RWPE1 (cell line): Measurements from ENCODE around the gene CUBN.

Experiments used
- CTCF ChIA-PET: fragments of 350-600 bp; sonication (Branson Sonifier 250); formaldehyde crosslinking; extraction: SDS; loops from one replicate; lab custom pipeline; 2021; lab: Yijun Ruan, JAX
- POLR2A ChIA-PET: fragments of 400-600 bp; formaldehyde crosslinking; extraction: SDS; loops from one replicate; lab custom pipeline; 2020; ENCODE audit warnings: antibody characterized with exemption; ENCODE audit not compliant: low non-redundant PET; lab: Yijun Ruan, JAX
- DNase-seq: peaks from one replicate; pipeline ENCODE4 v3.0.0; 2012; ENCODE audit warnings: low spot score
- H3K27ac ChIP-seq: fragments of 450-650 bp; 2 replicates; pipeline ENCODE4 v1.5.1; 2017
- CTCF ChIP-seq: fragments of 450-650 bp; conservative IDR thresholded peaks from 2 replicates; pipeline ENCODE4 v1.5.1; 2017; ENCODE audit warnings: low read depth, mild to moderate bottlenecking

Gene CUBN

GRCh38 chr10:17125206-17125893, 4.3 kb downstream of the CUBN start:
- no peak for DNase-seq
- no peak overlapping the region for H3K27ac ChIP-seq
- POLR2A ChIA-PET = no interaction called here
- TF ChIP-seq CTCF = no peak
- CTCF ChIA-PET = no interaction called here

GRCh38 chr10:17123961-17124360, 5.7 kb downstream of the CUBN start:
- TF ChIP-seq CTCF = no peak
- DNase-seq = no peak
- POLR2A ChIA-PET = no interaction called here
- H3K27ac ChIP-seq = no peak overlapping the region
- CTCF ChIA-PET = no interaction called here

- no peak for DNase-seq
- no peak for TF ChIP-seq CTCF
- no peak overlapping the region for H3K27ac ChIP-seq
- ChIA-PET POLR2A (no interaction called here), CTCF (interaction anchor here (0.6 kb wide), 1 partner anchor 23 kb away, joined by 3 read pairs; no protein-coding TSS in a partner anchor)
Measured at GRCh38 chr10:17122726-17123661, 6.6 kb downstream of the CUBN start.

GRCh38 chr10:17122052-17122451, 7.6 kb downstream of the CUBN start:
- POLR2A ChIA-PET = no interaction called here
- no peak for DNase-seq
- TF ChIP-seq CTCF = no peak
- CTCF ChIA-PET = interaction anchor here (0.6 kb wide), 1 partner anchor 24 kb away, joined by 3 read pairs; no protein-coding TSS in a partner anchor
- H3K27ac ChIP-seq = no peak overlapping the region

GRCh38 chr10:17120694-17121093, 8.9 kb downstream of the CUBN start:
- ChIA-PET POLR2A (no interaction called here), CTCF (no interaction called here)
- H3K27ac ChIP-seq = no peak overlapping the region
- DNase-seq = no peak
- TF ChIP-seq CTCF = no peak

GRCh38 chr10:17119845-17120244, 9.8 kb downstream of the CUBN start:
- DNase-seq = no peak
- no peak for TF ChIP-seq CTCF
- POLR2A ChIA-PET = no interaction called here
- no peak overlapping the region for H3K27ac ChIP-seq
- CTCF ChIA-PET = no interaction called here
